AG08395 (cell line): Measurements from ENCODE around the gene C6orf118.

Experiments used
- DNase-seq: peaks from one replicate; pipeline ENCODE4 v3.0.0; 2012; ENCODE audit warnings: mixed read lengths, low spot score

Gene C6orf118

DNA sequence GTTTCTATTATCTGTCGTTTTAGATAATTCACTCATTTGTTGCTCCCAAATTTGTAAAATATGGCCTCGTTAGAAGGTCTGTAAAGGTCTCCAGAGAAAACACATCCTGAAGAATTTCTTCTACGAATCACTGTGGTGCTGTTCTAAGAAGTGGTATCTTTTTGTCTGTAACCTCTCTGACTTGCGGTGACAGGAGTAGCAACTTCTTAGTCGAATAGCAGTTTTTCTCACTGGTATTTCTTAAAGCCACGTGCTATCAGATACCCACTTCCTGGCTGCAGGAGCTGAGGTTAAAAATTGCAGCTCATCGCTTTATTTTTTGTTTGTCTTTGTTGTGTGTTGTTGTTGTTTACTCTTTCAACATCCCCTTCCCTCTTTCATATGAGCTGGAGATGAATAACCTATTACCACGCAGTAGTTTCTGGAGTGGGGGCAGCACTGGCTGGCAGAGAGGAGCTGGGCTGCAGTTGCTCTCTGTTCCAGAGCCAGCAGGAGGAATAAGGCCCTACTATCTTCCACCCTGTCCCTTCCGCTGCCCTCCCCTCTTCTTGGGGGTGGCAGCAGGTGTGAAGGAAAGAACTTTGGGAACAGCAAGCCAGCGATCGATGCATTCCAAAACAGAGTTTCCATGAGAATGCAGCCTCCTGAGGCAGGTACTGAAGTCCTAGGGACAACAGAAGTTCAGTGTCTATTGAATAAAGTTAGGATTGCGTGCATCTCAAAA, 64.7 kb downstream of the C6orf118 start:
- DNase-seq: no peak

DNA sequence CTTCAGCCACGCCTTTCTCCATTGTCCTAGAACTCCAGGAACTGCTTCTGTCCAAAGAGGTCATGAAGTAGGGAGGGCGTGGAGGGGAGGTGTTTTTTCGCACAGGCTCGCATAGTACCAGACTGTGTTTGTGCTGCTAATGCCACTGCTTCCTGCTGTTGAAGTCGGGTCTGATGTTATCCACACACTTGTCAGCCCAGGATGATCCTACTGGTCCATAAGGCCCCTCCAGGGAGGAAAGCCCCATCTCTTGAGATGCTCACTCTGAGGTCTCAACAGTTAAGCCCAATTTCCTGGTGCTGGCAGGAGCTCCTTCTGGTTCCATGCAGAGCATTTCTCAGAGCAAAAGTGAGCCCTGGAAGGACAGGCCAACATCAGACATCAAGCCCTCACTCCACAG, 65.6 kb downstream of the C6orf118 start:
- DNase-seq: no peak

DNA sequence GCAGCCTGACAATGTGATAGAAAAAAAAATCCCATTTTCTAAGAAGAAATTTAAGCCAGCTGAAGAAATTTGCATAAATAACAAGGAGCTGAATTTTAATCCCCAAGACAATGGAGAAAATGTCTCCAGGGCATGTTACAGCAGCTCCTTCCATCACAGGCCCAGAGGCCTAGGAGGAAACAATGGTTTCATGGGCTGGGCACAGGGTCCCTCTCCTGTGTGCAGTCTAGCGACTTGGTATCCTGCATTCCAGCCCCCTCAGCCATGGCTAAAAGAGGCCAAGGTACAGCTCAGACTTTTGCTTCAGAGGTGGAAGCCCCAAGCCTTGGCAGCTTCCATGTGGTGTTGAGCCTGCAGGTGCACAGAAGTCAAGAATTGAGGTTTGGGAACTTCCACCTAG, 73.1 kb downstream of the C6orf118 start:
- no peak for DNase-seq

DNA sequence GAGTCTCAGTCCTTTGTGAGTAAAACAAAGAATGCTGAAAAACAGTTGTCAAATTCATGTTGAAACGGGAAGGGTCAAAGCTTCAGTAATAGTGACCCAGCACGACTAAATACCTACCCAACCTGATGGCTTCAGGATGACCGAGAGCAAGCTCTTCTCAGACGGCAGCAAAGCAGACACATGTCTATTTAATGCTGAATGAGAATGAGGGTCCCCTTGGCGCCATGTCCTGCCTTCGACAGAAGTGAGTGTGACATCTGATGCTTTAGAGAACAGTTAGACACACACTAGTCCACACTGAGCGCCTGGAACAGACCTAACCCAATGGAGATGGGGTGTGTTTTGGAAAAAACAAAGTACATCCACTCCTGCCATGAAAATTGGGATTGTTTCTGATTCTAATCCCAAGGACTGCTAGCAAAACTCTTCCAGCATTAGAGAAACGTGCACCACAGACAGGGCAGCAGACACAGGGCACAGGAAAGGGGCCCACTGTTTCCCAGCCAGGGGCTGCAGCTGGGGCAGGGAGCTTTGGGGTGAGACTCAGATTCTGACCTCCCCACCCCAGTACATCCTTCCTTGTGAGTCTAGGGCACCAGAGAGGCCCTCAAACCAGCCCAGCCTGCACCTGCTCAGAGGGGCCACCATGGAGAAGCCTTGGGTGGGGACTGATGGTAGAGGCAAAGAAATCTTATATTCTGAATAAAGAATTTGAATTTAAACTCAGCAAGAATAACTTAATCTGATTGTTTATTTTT, 76.5 kb downstream of the C6orf118 start:
- no peak for DNase-seq

DNA sequence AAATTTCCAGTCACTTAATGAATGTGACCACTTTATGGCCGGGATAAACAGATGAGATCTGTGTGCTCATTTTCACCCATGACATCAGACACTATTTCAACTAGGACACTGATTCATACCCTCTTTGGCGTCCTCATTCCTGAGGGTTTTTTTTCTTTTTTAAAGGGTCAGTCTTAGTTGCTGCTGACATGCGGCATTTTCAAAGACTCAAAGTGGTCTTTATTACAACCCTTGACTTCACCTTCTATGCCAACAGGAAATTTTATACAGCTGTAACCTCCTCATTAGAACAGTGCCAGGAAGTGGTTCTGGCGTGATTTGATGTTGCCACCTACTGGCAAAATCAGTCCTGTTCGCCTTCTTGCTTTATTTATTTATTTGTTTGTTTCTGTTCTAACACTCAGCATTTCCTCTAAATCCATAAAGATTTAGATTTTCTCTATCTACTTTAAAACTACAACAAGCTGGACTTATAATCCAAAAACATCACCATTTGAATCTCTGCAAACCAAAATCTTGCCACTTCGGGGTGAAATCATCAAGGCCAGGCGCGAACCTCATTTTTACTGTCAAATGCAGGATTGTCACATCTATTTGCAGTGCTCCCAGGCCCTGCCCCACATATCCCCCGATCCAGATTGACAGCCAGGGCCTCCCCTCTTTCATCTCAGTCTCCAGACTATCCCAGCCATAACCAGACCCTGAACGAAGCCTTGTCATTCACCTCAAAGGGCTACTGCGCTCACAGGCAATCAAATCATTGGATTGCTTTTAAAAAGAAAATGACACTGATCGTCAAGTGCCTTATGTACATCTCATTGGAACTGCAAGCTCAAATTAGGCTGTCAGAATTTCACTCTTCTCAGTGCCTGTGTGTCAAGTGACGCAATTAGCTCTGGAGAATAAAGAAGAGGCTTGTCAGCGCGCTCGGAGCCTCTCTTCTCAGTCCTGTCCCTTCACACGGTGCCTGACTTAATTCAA, 77.5 kb downstream of the C6orf118 start:
- peak; percentile 44 for DNase-seq

DNA sequence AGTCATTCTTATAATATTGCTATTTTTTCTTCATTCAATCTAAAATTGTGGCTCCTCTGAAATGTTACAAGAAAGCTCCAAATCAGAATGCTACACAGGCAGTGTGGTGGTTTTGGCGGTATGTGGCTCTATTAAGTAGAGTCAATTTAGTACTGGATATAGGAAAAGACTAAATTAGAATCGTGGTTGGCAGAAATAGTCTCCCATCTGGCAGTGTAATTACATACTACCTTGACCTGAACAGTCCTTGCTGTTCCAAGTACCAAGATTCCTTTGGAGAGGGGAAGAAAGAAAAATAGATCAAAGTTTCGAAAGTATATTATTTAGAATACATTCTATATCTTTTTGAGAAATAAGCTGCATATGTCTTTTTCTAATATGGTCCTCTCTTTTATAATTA, 78.2 kb downstream of the C6orf118 start:
- no peak for DNase-seq
